Kidney (tissue), 14 donors: ENCODE data around the gene C2orf68. TPM values are rescaled to one million over a fixed set of nuclear protein-coding genes. Genes with fewer than 3 reads are reported as not detected.

Experiments used
- DNase-seq, 5 donors: peaks; one replicate each; pipeline ENCODE4 v3.0.0-alpha.2; 2013 to 2020
- FAIRE-seq: peaks from 2 replicates; lab custom pipeline; 2012; peaks lifted over from hg19 to GRCh38; lab: Jason Lieb, UNC
- H3K27ac ChIP-seq, 2 donors: one replicate each; pipeline ENCODE4 v1.7.0; 2013; ENCODE audit warnings: low read depth in 2 of 2, low read length in 2 of 2, inconsistent platforms in 1 of 2
- H3K27me3 ChIP-seq: one replicate; pipeline ENCODE4 v1.7.1; 2013; ENCODE audit warnings: low read length, inconsistent platforms; ENCODE audit not compliant: control insufficient read depth, insufficient read depth
- H3K36me3 ChIP-seq, 3 donors: one replicate each; pipeline versions ENCODE4 v1.7.0 to v1.7.1; 2013; ENCODE audit warnings: low read length in 3 of 3, control low read depth in 1 of 3, inconsistent platforms in 1 of 3; ENCODE audit not compliant: insufficient read depth in 3 of 3, control insufficient read depth in 2 of 3
- H3K4me1 ChIP-seq, 3 donors: one replicate each; pipeline versions ENCODE4 v1.7.0 to v1.7.1; 2013; ENCODE audit warnings: low read length in 3 of 3, inconsistent platforms in 1 of 3, low read depth in 1 of 3; ENCODE audit not compliant: control insufficient read depth in 2 of 3, insufficient read depth in 2 of 3
- H3K4me3 ChIP-seq, 3 donors: one replicate each; pipeline versions ENCODE4 v1.7.0 to v1.8.1; 2013; ENCODE audit warnings: low read length in 3 of 3, control low read depth in 1 of 3, inconsistent platforms in 1 of 3
- H3K9ac ChIP-seq, 3 donors: one replicate each; pipeline versions ENCODE4 v1.7.0 to v1.7.1; 2013; ENCODE audit warnings: low read length in 3 of 3, control low read depth in 1 of 3, inconsistent platforms in 1 of 3
- H3K9me3 ChIP-seq, 3 donors: one replicate each; pipeline versions ENCODE4 v1.7.0 to v1.7.1; 2013; ENCODE audit warnings: low read length in 3 of 3, control low read depth in 1 of 3, inconsistent platforms in 1 of 3; ENCODE audit not compliant: control insufficient read depth in 2 of 3, insufficient read depth in 1 of 3
- CTCF ChIP-seq: IDR thresholded peaks from 3 replicates; pipeline ENCODE4 v1.5.1; 2012; ENCODE audit warnings: mild to moderate bottlenecking, moderate library complexity, borderline replicate concordance; ENCODE audit not compliant: insufficient read depth; ENCODE audit errors: extremely low read depth
- intact Hi-C: fragments of 100-400 bp; cut with DNase I; formaldehyde crosslinking; loops from one replicate; pipeline ENCODE4 v1.11.1; 2022
- polyA plus RNA-seq: library from polyadenylated mRNA; stranded (reverse); fragments of 350-450 nt; fragmentation: Illumina TruSeq; extraction: RNeasy Lipid Tissue Mini Kit (QIAGEN cat#74804); gene quantifications from one replicate; pipeline ENCODE4 v1.2.3, GENCODE V29; 2014; ENCODE audit warnings: low read depth, low replicate concordance; ENCODE audit not compliant: insufficient read depth
- total RNA-seq: library from RNA; stranded (reverse); fragmentation: NEBNext Ultra II Directional; extraction: Animal tissue kit (Norgen Biotek cat#: 25700); gene quantifications from one replicate; pipeline ENCODE4 v1.2.1, GENCODE V29; 2021
- donor health status: control.
- donor health status: control.
- donor health status: control.
- donor health status: control.
- donor health status: control.
- donor health status: DM: yes; HTN: yes; CAD: no.
- donor health status: Normal renal cell carcinoma (clear cell type).

The C2orf68 gene
- total and polyA plus RNA-seq, 2 donors from 2014 or later = 34.5 to 37.6 TPM

- Histone ChIP-seq H3K4me3 (no peak overlapping the region), H3K27ac (no peak overlapping the region), H3K27me3 (no peaks in the 10 kb centered on the region), H3K9ac (no peak overlapping the region), H3K36me3 (no peaks in the 10 kb centered on the region), H3K4me1 (peaks cover 0 to 32% (median 2%) of the 10 kb centered on the region in 3 donors), H3K9me3 (no peaks in the 10 kb centered on the region)
- FAIRE-seq (no peak), DNase-seq (no peak)
- no peak for TF ChIP-seq CTCF
- intact Hi-C loops = no loop called here
Observed at GRCh38 chr2:85589181-85589580, 22.7 kb downstream of the C2orf68 start.

- TF ChIP-seq CTCF = no peak
- DNase-seq (no peak), FAIRE-seq (no peak)
- no peaks in the 10 kb centered on the region for H3K9me3 ChIP-seq
- no peak overlapping the region for H3K4me3 ChIP-seq
- H3K27me3 ChIP-seq = no peaks in the 10 kb centered on the region
- H3K36me3 ChIP-seq = peaks cover 0 to under 1% (median 0%) of the 10 kb centered on the region in 3 donors
- no peak overlapping the region for H3K27ac ChIP-seq
- H3K9ac ChIP-seq = no peak overlapping the region
- intact Hi-C loops = no loop called here
- peaks cover 0 to 34% (median 0%) of the 10 kb centered on the region in 3 donors for H3K4me1 ChIP-seq
Observed at GRCh38 chr2:85588645-85589044, 23.2 kb downstream of the C2orf68 start.

- no peak overlapping the region for H3K9ac ChIP-seq
- no peak for FAIRE-seq
Observed at GRCh38 chr2:85588236-85588635, 23.6 kb downstream of the C2orf68 start.

More at GRCh38 chr2:85588236-85588635, 23.6 kb downstream of the C2orf68 start:
- H3K4me3 ChIP-seq = no peak overlapping the region
- H3K27me3 ChIP-seq = no peaks in the 10 kb centered on the region
- H3K27ac ChIP-seq = peak overlapping the region in 1 of 2 donors; percentile 16
- peaks cover 0 to 36% (median 0%) of the 10 kb centered on the region in 3 donors for H3K4me1 ChIP-seq
- H3K9me3 ChIP-seq = no peaks in the 10 kb centered on the region
- no peak for DNase-seq
- intact Hi-C loops = no loop called here
- peaks cover 0 to 2% (median 0%) of the 10 kb centered on the region in 3 donors for H3K36me3 ChIP-seq
- no peak for TF ChIP-seq CTCF
